ENCODE data around the gene FAF2.

DNA sequence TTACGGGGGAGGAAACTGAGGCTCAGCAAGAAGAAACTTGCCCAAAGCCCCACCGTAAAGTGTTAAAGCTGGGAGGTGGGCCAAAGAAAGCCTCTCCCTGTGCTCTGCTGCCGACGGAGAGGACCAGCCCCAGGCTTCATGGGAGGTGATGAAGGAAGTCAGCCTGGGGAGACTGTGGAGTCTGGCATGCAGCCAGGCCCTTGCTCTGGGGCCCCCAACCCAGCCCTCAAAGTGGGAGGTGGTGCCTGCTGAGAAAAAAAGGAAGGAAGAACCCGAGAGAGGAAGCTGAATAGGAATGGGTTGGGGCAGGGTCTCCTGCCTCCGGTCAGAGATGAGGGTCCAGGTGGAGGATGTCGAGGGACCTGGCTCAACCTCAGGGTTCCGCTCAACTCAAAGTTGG is 85.2 kb downstream of the FAF2 start:
- TF ChIP-seq, protein P1, sequence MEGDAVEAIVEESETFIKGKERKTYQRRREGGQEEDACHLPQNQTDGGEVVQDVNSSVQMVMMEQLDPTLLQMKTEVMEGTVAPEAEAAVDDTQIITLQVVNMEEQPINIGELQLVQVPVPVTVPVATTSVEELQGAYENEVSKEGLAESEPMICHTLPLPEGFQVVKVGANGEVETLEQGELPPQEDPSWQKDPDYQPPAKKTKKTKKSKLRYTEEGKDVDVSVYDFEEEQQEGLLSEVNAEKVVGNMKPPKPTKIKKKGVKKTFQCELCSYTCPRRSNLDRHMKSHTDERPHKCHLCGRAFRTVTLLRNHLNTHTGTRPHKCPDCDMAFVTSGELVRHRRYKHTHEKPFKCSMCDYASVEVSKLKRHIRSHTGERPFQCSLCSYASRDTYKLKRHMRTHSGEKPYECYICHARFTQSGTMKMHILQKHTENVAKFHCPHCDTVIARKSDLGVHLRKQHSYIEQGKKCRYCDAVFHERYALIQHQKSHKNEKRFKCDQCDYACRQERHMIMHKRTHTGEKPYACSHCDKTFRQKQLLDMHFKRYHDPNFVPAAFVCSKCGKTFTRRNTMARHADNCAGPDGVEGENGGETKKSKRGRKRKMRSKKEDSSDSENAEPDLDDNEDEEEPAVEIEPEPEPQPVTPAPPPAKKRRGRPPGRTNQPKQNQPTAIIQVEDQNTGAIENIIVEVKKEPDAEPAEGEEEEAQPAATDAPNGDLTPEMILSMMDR (IDR thresholded peaks at IDR 0.05), result no peak
- TF ChIP-seq EP300 (IDR thresholded peaks at IDR 0.05), result no peak
- TF ChIP-seq POLR2AphosphoS5 (IDR thresholded peaks at IDR 0.05), result no peak
- no peak for TF ChIP-seq POLR2A (IDR thresholded peaks at IDR 0.05)
